ENCODE data around the gene TENM3.

Gene TENM3

GRCh38 chr4:182255441-182256190 is 12.4 kb downstream of the TENM3 start:
- no peak for DNase-seq

DNA sequence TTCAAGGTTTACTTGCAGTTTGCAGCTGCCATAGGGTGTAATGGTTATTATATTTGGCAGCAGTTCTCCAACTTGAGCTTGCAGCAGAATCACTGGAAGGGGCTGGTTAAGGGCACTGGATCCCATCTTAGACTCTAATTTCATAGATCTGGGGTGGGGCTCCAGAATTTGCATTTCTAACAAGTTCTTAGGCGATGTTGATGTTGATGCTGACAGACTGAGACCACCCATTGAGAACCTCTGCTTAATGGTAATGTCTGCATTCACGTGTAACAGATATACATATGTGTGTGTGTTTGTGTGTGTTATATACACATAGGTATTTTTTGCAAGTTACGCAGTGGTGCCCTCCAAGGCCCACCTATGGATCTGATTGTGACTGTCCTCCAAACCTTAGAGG is 13.8 kb downstream of the TENM3 start:
- no peak for DNase-seq

DNA sequence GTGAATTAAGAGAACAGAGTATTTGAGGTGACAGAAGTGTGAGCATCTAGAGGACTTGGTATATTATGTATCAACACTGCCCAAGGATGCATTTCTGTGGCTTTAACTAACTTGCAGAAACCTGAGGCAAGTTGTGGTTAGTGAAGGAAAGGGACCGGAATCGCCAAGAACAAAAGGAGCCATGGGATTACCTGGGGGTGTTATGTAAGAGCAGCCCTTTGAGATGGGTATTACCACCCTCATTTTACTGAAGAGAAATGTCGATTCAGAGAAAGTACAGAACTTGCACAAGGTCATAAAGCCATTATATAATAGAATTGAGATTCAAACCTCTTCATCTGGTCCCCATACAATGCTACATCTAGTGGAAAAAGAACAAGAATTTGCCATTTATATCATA is 14.3 kb downstream of the TENM3 start:
- DNase-seq: no peak

DNA sequence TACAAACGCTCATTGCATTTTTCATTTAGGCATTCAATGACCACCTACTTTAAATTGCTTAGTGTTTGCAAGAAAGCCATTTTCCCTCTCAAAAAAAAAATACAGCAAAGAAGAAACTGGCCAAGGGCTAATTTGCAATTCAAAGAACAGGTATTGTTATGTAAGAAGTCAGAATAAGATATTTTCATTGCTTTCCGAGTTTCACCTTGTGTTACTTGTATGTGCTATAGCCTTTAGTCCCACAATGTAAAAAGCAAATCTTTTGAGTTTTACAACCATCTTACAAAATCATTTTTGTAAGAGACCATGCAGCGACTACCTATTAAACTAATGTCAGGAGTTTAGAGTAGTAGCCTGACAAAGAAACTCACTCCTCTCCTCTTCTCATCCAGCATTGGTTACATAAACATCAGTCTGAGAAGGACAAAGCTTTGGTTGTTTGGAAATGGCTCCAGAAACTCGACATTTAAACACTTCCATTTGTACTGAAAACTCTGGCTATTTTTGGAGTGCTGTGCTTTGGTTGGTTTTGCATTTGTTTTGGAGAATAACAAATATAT is 15.3 kb downstream of the TENM3 start:
- DNase-seq: no peak

DNA sequence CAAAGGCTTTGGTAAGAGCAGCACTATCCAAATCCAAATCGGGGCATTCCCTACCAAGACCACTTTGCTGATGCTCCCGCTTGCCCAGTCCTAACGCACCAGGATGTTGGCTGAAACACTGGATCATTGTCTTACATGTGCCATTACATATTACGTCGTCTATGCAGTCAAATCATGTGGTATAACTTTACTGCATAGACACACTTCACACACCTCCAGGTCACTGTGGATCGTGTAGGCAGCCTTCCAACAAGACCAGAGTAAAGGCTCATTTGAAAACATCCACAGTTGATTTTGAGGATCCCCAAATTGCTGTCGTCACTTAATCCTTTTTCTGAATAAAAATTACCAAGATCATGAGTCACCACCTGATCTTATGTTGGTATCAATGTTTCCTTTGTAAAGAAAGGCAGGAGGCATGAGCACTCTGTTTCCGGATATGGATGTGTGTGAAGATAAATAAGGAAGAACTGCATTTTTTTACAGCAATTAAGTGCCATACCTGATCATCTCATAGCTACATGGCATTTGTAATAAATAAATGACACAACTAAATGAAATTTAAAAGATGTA is 18.5 kb downstream of the TENM3 start:
- DNase-seq: no peak

DNA sequence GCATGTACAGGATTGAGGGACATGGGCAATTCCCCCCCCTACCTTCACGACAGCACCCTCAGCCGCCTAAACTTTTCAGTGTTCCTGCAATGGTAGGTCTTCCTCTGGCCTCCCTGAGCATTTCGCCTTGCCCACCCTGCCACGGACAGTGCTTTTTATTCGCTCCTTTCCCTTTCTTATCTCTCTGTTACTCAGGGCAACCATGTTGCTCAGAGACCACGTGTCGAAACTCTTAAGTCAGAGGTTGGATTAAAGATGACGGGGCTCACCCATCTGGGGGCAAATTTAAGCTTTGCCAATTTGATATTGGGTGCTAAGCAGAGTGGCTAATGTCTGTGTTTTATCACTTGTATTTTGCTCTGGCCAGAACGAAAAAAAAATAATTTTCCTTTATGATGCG is 20.4 kb downstream of the TENM3 start:
- no peak for DNase-seq

DNA sequence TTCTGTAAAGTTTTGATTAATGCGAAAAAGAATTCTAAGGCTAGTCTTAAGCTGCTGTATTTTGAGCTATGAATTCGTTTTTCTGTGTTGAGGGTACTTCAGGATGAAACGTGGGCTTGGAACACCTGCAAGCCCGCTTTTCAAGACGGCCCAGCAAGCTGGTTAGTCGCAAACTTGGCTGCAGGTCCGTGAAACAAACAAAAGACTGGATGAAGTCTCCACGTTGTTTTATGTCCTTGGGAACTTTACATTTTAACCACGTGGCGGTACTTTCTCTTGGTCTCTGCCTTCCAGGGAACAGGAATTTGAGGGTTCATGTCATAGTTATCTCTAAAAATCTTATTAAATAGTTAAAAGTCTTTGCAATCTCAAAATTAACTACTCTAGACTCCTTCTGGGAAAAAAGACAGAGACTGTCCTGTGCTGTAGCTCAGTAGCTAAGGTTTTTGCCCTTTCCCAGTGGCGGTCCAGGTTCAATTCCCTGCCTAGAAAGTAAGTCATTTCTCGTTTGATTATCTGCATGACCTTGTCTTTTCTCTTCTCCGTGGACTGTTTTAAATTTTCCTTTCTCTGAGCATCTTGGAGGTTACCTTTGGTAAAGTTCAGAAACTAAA is 21.0 kb downstream of the TENM3 start:
- DNase-seq: no peak

- DNase-seq: no peak
These were observed 22.7 kb downstream of the TENM3 start for GRCh38 chr4:182265881-182266280.

DNA sequence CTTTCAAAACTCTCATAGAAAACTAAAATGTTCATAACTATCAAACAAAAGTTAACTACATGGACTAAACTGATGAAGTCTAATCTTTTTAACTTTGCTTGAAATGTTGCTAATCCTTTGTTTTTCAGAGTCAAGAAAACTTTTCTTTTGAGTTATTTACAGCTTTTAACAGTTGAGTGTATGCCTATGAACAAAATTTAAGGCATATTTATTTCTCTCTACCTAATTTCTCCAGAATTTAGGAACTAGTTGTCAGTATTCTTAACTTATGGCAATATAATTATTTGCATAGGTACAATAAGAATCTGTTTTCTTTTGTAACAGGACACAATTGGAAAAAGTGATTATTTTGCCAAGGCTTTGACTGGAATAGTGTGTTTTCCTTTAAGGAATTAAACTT is 23.8 kb downstream of the TENM3 start:
- no peak for DNase-seq

DNA sequence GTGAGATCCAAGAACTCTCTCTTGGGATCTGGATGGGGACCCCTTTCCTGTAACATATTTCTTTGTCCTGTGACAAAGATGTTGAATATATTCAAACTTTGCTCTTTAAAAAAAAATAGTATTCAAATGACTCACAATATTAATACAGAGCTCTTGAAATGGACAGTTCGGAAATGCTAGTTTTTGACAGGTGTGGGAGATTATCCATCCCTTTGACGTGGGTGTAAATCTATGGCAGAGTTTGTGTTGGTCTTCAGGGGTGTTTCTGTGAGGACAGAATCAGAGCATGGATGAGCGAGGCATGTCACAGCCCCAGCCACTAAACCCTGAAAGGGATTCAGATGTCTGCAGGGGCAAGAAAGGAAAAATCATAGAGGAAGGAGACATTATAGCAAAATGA is 25.8 kb downstream of the TENM3 start:
- no peak for DNase-seq

- no peak for DNase-seq
These were observed 28.5 kb downstream of the TENM3 start for GRCh38 chr4:182271731-182272130.

DNA sequence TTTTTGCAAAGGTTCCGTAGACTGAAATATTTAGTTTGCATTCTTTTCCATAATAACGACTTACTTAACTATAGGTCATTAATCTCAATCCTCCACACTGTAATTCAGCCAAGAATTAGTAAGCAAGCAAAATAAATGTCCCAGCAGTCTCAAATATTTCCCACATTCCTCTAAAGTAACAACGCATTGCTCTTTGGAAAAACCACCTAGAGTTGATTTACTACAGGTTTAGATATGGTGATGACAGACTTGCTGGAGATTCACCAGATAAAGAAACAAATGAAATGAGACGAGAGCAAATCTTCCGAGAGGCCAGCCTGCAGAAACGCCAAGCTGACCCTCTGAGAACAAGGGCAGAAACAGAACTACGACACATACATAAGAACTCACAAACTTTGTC is 28.9 kb downstream of the TENM3 start:
- DNase-seq: no peak

- no peak for DNase-seq
These were observed 30.2 kb downstream of the TENM3 start for GRCh38 chr4:182273191-182273935.

- no peak for DNase-seq
These were observed 33.3 kb downstream of the TENM3 start for GRCh38 chr4:182276210-182277109.

DNA sequence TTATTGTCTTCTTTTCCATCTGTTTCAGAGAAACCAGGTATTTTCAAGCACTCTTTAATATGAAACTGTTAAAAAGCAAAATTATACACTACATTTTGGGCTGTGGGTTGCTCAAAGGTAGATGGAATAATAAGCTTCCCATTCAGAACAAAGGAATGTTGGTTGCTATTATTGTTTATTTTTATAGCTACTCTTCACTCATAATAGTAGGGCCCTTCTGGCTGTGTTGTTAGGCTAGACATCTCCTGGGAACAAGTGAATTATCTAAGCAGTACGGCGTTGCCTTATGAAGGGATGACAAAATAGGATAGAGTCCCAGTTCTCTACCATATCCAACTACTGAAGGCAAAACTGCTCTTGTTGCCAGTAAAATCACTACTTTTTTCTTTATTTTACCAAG is 34.2 kb downstream of the TENM3 start:
- DNase-seq: no peak

DNA sequence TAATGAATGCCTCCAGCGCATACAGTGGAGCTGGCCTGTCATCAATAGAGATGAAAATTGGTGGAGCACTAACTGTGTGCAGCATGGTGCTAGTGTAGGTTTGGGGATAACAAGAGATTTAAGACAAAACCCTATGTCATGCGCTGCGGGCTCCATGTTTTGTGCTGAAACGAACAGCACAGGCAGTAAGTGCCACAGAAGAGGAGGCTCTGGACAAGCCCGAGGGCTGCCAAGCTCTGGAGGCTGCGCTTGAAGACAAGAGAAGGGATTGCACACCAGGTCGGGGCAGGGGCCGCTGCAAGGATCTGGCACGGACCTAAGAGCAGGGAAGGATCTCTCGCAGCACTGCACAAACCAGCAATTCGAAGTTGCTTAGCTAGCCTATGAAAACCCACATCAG is 35.5 kb downstream of the TENM3 start:
- no peak for DNase-seq

DNA sequence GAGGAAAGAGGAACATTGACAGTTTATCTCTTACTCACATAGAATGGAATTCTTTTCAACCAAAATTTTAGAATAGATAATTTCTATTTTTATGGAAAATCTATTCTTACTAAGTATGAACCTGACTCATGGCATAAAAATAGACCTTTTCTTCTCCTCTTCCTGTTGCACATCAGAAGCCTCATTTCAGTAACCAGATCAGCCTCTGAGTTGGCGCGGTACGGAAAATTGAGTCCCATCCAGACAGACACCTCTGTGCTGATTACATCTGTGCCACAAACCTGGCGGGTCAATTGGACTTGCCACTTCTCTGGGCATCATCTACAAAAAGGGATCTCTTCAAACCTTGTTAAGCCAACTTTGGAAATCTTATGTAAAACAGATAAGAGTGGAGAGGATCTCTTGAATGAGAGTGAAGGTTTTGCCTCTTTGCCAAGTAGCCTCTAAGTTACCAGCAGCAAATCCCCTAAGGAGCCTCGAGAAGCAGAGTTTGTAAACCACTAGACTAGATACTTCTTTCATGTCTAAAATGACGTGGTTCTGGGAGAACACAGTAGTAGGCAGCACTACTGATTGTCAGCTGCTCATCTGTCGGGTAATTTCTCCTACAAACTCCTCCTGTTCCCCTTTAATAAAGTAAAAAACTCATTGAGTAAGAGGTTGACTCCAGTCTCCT is 37.4 kb downstream of the TENM3 start:
- no peak for DNase-seq

DNA sequence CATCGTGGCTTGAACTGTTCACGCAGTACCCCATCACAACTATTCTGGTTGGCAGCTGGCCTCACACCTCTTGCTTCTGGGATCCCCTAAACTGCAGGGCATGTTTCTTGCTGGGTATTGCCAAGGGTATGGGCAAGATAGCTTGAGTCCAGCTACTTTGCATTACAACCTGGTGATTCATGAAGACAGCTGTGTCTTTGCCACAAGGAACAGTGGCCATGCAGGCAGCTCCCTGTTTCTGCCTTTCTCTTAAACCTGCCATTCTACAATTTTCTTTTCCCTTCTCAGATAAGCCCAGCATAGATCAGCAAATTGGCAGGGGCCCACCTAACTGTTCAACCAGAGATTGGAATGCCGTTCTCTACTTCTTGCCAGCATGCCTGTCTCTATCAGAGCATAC is 42.8 kb downstream of the TENM3 start:
- no peak for DNase-seq

DNA sequence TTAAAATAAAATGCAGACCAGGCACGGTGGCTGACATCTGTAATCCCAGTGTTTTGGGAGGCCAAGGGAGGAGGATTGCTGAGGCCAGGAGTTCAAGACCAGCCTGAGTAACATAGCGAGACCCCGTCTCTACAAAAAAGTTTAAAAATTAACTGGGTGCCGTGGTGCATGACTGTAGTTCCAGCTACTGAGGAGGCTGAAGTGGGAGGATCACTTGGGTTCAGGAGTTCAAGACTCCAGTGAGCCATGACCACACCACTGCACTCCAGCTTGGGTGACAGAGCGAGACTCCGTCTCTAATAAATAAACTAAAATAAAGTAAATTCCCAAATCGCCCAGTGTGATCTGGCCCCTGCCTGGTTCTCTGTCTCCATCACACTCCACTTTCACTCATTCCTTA is 43.7 kb downstream of the TENM3 start:
- no peak for DNase-seq

- DNase-seq: no peak
These were observed 45.3 kb downstream of the TENM3 start for GRCh38 chr4:182288534-182288933.

- DNase-seq: no peak
These were observed 46.6 kb downstream of the TENM3 start for GRCh38 chr4:182289809-182290208.

GRCh38 chr4:182291175-182291574 is 48.0 kb downstream of the TENM3 start:
- no peak for DNase-seq

Data from effector CD8-positive, alpha-beta T cell (primary cell).